Epithelial cell of proximal tubule (primary cell): Measurements from ENCODE around the gene AK5. TPM values are rescaled to one million over a fixed set of nuclear protein-coding genes. Genes with fewer than 3 reads are reported as not detected.

Experiments
- DNase-seq: peaks from one replicate; pipeline ENCODE4 v3.0.0-alpha.2; 2011; ENCODE audit warnings: low read depth
- H3K4me3 ChIP-seq: 2 replicates; pipeline ENCODE4 v1.5.1; 2011; ENCODE audit warnings: low read depth, mild to moderate bottlenecking, low read length
- CTCF ChIP-seq: conservative IDR thresholded peaks from 2 replicates; pipeline ENCODE4 v1.5.1; 2012; ENCODE audit warnings: low read depth, mild to moderate bottlenecking, low read length
- total RNA-seq: library from RNA; depleted of rRNA; stranded (reverse); fragments of >200 nt; gene quantifications from 2 replicates; pipeline ENCODE4 v1.2.3, GENCODE V29; 2015

Gene AK5
- total RNA-seq, 1 donor from 2014 or later, result 25.0 TPM

GRCh38 chr1:77378723-77379535 lies 97.1 kb downstream of the AK5 start:
- no peak for DNase-seq
- no peak for TF ChIP-seq CTCF
- no peak overlapping the region for H3K4me3 ChIP-seq

DNA sequence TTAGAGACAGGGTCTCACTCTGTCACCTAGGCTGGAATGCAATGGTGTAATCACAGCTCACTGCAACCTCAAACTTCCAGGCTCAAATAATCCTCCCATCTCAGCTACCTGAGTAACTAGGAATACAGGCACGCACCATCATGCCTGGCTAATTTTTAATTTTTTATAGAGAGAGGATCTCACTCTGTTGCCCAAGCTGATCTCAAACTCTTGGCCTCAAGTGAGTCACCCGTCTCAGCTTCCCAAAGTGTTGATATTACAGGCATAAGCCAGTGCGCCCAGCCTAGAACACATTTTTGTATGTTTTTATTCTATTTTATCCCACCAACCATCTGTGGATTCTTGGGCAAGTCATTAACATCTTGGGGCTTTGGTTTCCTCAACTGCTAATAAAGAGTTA lies 100.5 kb downstream of the AK5 start:
- no peak for TF ChIP-seq CTCF
- no peak overlapping the region for H3K4me3 ChIP-seq
- peak; percentile 86 for DNase-seq

GRCh38 chr1:77383236-77383635 lies 101.4 kb downstream of the AK5 start:
- TF ChIP-seq CTCF, result no peak
- H3K4me3 ChIP-seq, result no peak overlapping the region
- DNase-seq, result no peak

DNA sequence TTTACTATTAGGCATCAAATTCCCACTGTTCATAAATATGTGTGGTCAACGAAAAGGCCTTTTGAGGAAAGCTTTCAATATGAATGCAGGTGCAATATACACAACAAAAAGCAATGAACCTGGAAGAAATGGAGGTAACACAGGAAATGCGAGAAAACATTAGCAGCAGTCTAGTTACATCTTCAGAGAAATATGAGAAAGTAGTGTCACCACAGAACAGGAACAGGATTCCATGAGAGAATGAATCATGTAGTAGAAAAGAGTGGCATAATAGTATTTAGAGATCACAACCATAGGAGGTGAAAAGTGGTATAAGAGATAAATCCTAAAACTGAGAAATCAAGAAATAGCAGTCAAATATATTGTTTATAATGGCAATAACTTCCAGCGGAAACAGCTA lies 103.7 kb downstream of the AK5 start:
- no peak for TF ChIP-seq CTCF
- H3K4me3 ChIP-seq, result no peak overlapping the region
- DNase-seq, result no peak

- TF ChIP-seq CTCF, result no peak
- DNase-seq, result no peak
- no peak overlapping the region for H3K4me3 ChIP-seq
Observed at GRCh38 chr1:77386276-77386675, 104.5 kb downstream of the AK5 start.

DNA sequence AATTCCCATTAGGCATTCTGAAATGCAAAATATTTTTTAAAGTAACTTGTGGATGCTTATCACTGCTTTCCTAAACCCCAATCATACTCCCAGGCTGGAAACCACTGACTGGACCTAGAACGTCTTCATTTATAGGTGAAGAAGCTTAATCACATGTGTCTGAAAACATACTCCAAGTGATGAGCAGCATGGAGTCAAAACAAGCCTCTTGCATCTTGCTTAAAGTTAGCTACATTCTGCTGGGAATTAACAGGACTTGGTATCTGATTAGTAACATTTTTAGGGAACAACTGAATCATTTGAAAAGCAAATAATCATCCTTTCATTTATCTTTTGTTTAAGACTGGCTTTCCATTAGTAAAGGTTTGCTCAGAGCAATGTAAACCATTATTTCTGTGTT lies 105.7 kb downstream of the AK5 start:
- no peak overlapping the region for H3K4me3 ChIP-seq
- TF ChIP-seq CTCF, result no peak
- no peak for DNase-seq

DNA sequence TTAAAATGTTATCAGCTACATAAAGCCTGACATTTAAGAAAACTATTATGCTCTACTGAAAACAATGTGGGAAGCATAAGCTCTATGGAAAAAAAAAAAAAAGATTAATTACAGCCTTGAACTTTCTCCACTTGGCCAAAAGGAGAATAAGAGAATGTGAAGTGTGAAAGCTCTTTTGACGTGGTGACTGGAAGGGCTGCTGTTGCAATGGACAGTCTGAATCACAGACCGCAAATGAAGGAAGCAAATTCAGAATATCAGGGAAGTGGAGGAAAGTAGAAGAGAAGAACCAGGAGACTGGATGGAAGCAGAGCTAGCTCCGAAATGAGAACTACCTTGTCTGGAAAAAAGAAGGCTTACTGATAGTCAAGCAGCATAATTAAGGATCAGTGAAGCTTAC lies 106.8 kb downstream of the AK5 start:
- no peak for DNase-seq
- TF ChIP-seq CTCF, result no peak
- H3K4me3 ChIP-seq, result no peak overlapping the region
